GM19099 (cell line): ENCODE results near the gene HSF5.

Experiments used
- POLR2A ChIP-seq: IDR thresholded peaks from 3 replicates; pipeline ENCODE4 v1.6.1; 2011; ENCODE audit warnings: low read depth; ENCODE audit not compliant: insufficient read length; ENCODE audit errors: extremely low read depth

Gene HSF5

GRCh38 chr17:58376472-58377000, 111.7 kb downstream of the HSF5 start:
- TF ChIP-seq POLR2A, result no peak

GRCh38 chr17:58375811-58376210, 112.4 kb downstream of the HSF5 start:
- TF ChIP-seq POLR2A, result no peak

- no peak for TF ChIP-seq POLR2A
These were observed 113.0 kb downstream of the HSF5 start for GRCh38 chr17:58375256-58375655.

GRCh38 chr17:58373923-58374322, 114.3 kb downstream of the HSF5 start:
- no peak for TF ChIP-seq POLR2A

- no peak for TF ChIP-seq POLR2A
These were observed 115.2 kb downstream of the HSF5 start for GRCh38 chr17:58373003-58373402.

GRCh38 chr17:58371300-58371950, 116.8 kb downstream of the HSF5 start:
- TF ChIP-seq POLR2A, result no peak

- no peak for TF ChIP-seq POLR2A
These were observed 117.5 kb downstream of the HSF5 start for GRCh38 chr17:58370716-58371115.

GRCh38 chr17:58370309-58370708, 117.9 kb downstream of the HSF5 start:
- no peak for TF ChIP-seq POLR2A
